Nephron (organoid): ENCODE results near the gene GYPC.

Experiments
- H3K27ac Mint-ChIP-seq, 3 experiments: 2 replicates each; pipeline ENCODE4 v1.8.0; 2020; ENCODE audit warnings: mixed read lengths in 3 of 3, mild to moderate bottlenecking in 2 of 3, moderate library complexity in 1 of 3
- H3K27me3 Mint-ChIP-seq: 2 replicates; pipeline ENCODE4 v1.8.0; 2021; ENCODE audit warnings: low read depth, mild to moderate bottlenecking, moderate library complexity, mixed read lengths
- H3K36me3 Mint-ChIP-seq: 2 replicates; pipeline ENCODE4 v1.8.0; 2020; ENCODE audit warnings: low read depth, mixed read lengths
- H3K4me1 Mint-ChIP-seq: 2 replicates; pipeline ENCODE4 v1.8.0; 2020; ENCODE audit warnings: mixed read lengths
- H3K4me3 Mint-ChIP-seq, 3 experiments: 2 replicates each; pipeline ENCODE4 v1.8.0; 2020; ENCODE audit warnings: mild to moderate bottlenecking in 3 of 3, mixed read lengths in 3 of 3, moderate library complexity in 2 of 3
- H3K9me3 Mint-ChIP-seq: 2 replicates; pipeline ENCODE4 v1.8.0; 2020; ENCODE audit warnings: mixed read lengths
- CTCF ChIP-seq, 3 experiments: fragments of 200-600 bp; sonication (generic); IDR thresholded peaks; one replicate each; pipeline ENCODE4 v1.5.0; 2021; ENCODE audit warnings: antibody characterized with exemption in 3 of 3; ENCODE audit not compliant: unreplicated experiment in 3 of 3

Gene GYPC

GRCh38 chr2:126720638-126721037 lies 64.7 kb downstream of the GYPC start:
- Mint-ChIP-seq H3K9me3 (peaks cover 12% of the 10 kb centered on the region), H3K27ac (no peak overlapping the region)
- TF ChIP-seq CTCF (IDR thresholded peaks at IDR 0.05; ENCODE audit: unreplicated experiment in 3 of 3), result no peak

GRCh38 chr2:126722081-126722480 lies 66.1 kb downstream of the GYPC start:
- H3K4me3 Mint-ChIP-seq, result no peak overlapping the region
- H3K9me3 Mint-ChIP-seq, result peaks cover 22% of the 10 kb centered on the region
- H3K27ac Mint-ChIP-seq, result no peak overlapping the region
- H3K4me1 Mint-ChIP-seq, result peaks cover 19% of the 10 kb centered on the region
- H3K36me3 Mint-ChIP-seq, result no peaks in the 10 kb centered on the region
- TF ChIP-seq CTCF (IDR thresholded peaks at IDR 0.05; ENCODE audit: unreplicated experiment in 3 of 3), result no peak
- peaks cover 17% of the 10 kb centered on the region for H3K27me3 Mint-ChIP-seq

More at GRCh38 chr2:126720638-126721037, 64.7 kb downstream of the GYPC start:
- Mint-ChIP-seq H3K36me3 (no peaks in the 10 kb centered on the region), H3K4me1 (peaks cover 19% of the 10 kb centered on the region), H3K27me3 (peaks cover 17% of the 10 kb centered on the region), H3K4me3 (no peak overlapping the region)

GRCh38 chr2:126722546-126722945 lies 66.6 kb downstream of the GYPC start:
- no peak overlapping the region for H3K4me3 Mint-ChIP-seq
- TF ChIP-seq CTCF (IDR thresholded peaks at IDR 0.05; ENCODE audit: unreplicated experiment in 3 of 3), result no peak
- H3K27me3 Mint-ChIP-seq, result peaks cover 17% of the 10 kb centered on the region
- no peaks in the 10 kb centered on the region for H3K36me3 Mint-ChIP-seq
- no peak overlapping the region for H3K27ac Mint-ChIP-seq
- peaks cover 19% of the 10 kb centered on the region for H3K4me1 Mint-ChIP-seq
- peaks cover 24% of the 10 kb centered on the region for H3K9me3 Mint-ChIP-seq

- Mint-ChIP-seq H3K27me3 (peaks cover 15% of the 10 kb centered on the region), H3K36me3 (no peaks in the 10 kb centered on the region), H3K27ac (no peak overlapping the region), H3K4me1 (peaks cover 13% of the 10 kb centered on the region), H3K4me3 (no peak overlapping the region), H3K9me3 (peaks cover 26% of the 10 kb centered on the region)
- no peak for TF ChIP-seq CTCF (IDR thresholded peaks at IDR 0.05; ENCODE audit: unreplicated experiment in 3 of 3)
Observed at GRCh38 chr2:126723281-126723815, 67.4 kb downstream of the GYPC start.

GRCh38 chr2:126725580-126725979 lies 69.6 kb downstream of the GYPC start:
- Mint-ChIP-seq H3K27ac (no peak overlapping the region), H3K4me3 (no peak overlapping the region), H3K4me1 (peaks cover 5% of the 10 kb centered on the region), H3K27me3 (peaks cover 9% of the 10 kb centered on the region), H3K36me3 (no peaks in the 10 kb centered on the region), H3K9me3 (peaks cover 26% of the 10 kb centered on the region)
- no peak for TF ChIP-seq CTCF (IDR thresholded peaks at IDR 0.05; ENCODE audit: unreplicated experiment in 3 of 3)

- H3K4me1 Mint-ChIP-seq, result no peaks in the 10 kb centered on the region
- peaks cover 11% of the 10 kb centered on the region for H3K27me3 Mint-ChIP-seq
- TF ChIP-seq CTCF (IDR thresholded peaks at IDR 0.05; ENCODE audit: unreplicated experiment in 3 of 3), result no peak
- H3K27ac Mint-ChIP-seq, result no peak overlapping the region
- H3K9me3 Mint-ChIP-seq, result peaks cover 26% of the 10 kb centered on the region
- no peak overlapping the region for H3K4me3 Mint-ChIP-seq
- H3K36me3 Mint-ChIP-seq, result no peaks in the 10 kb centered on the region
Observed at GRCh38 chr2:126729896-126730295, 73.9 kb downstream of the GYPC start.
